GM19023 (cell line): ENCODE data around the gene WWOX.

ENCODE experiments used
- ATAC-seq: cut with Tn5 transposase; IDR thresholded peaks from one replicate; pipeline ENCODE4 v1.9.1; 2021; ENCODE audit warnings: mild to moderate bottlenecking, moderate library complexity; ENCODE audit not compliant: unreplicated experiment

WWOX gene

GRCh38 chr16:78916928-78917545, 817.6 kb downstream of the WWOX start:
- no peak for ATAC-seq

- no peak for ATAC-seq
These were observed 819.4 kb downstream of the WWOX start for GRCh38 chr16:78918805-78919305.

GRCh38 chr16:78919852-78920251, 820.4 kb downstream of the WWOX start:
- ATAC-seq, result no peak

GRCh38 chr16:78920621-78921020, 821.2 kb downstream of the WWOX start:
- ATAC-seq, result no peak

GRCh38 chr16:78925083-78925767, 825.8 kb downstream of the WWOX start:
- no peak for ATAC-seq

GRCh38 chr16:78926723-78927210, 827.3 kb downstream of the WWOX start:
- no peak for ATAC-seq

GRCh38 chr16:78927766-78928165, 828.3 kb downstream of the WWOX start:
- no peak for ATAC-seq

- ATAC-seq, result no peak
These were observed 830.4 kb downstream of the WWOX start for GRCh38 chr16:78929841-78930240.

GRCh38 chr16:78930561-78930960, 831.1 kb downstream of the WWOX start:
- ATAC-seq, result no peak

- no peak for ATAC-seq
These were observed 831.8 kb downstream of the WWOX start for GRCh38 chr16:78931267-78931666.

GRCh38 chr16:78931678-78932077, 832.2 kb downstream of the WWOX start:
- ATAC-seq, result no peak

- ATAC-seq, result no peak
These were observed 833.0 kb downstream of the WWOX start for GRCh38 chr16:78932355-78932943.

- ATAC-seq, result no peak
These were observed 836.6 kb downstream of the WWOX start for GRCh38 chr16:78936060-78936459.

GRCh38 chr16:78939597-78939996, 840.1 kb downstream of the WWOX start:
- ATAC-seq, result no peak

GRCh38 chr16:78942625-78943245, 843.3 kb downstream of the WWOX start:
- ATAC-seq, result no peak

- ATAC-seq, result no peak
These were observed 845.9 kb downstream of the WWOX start for GRCh38 chr16:78945336-78945735.

- no peak for ATAC-seq
These were observed 847.1 kb downstream of the WWOX start for GRCh38 chr16:78946556-78946955.

- ATAC-seq, result no peak
These were observed 851.3 kb downstream of the WWOX start for GRCh38 chr16:78950768-78951167.

GRCh38 chr16:78952630-78953029, 853.2 kb downstream of the WWOX start:
- no peak for ATAC-seq

- ATAC-seq, result no peak
These were observed 854.1 kb downstream of the WWOX start for GRCh38 chr16:78953526-78953925.

- ATAC-seq, result no peak
These were observed 855.8 kb downstream of the WWOX start for GRCh38 chr16:78955206-78955605.

GRCh38 chr16:78956859-78957258, 857.4 kb downstream of the WWOX start:
- ATAC-seq, result no peak
